HG03571 (cell line): Measurements from ENCODE around the gene ARHGAP15.
A peak's percentile ranks its signal among the peaks of the same experiment; 100 is the strongest.

ENCODE experiments used
- ATAC-seq: cut with Tn5 transposase; IDR thresholded peaks from one replicate; pipeline ENCODE4 v1.9.1; 2021; ENCODE audit not compliant: unreplicated experiment

Gene ARHGAP15

GRCh38 chr2:143560724-143561123, 431.5 kb downstream of the ARHGAP15 start:
- ATAC-seq: no peak

- peak; percentile 95 for ATAC-seq
These were observed 435.2 kb downstream of the ARHGAP15 start for GRCh38 chr2:143564419-143564818.

- ATAC-seq: no peak
These were observed 442.5 kb downstream of the ARHGAP15 start for GRCh38 chr2:143571747-143572146.

GRCh38 chr2:143572421-143572820, 443.2 kb downstream of the ARHGAP15 start:
- no peak for ATAC-seq

GRCh38 chr2:143574069-143574468, 444.9 kb downstream of the ARHGAP15 start:
- ATAC-seq: no peak

- ATAC-seq: no peak
These were observed 446.1 kb downstream of the ARHGAP15 start for GRCh38 chr2:143575340-143575739.

- ATAC-seq: no peak
These were observed 448.3 kb downstream of the ARHGAP15 start for GRCh38 chr2:143577489-143577888.

GRCh38 chr2:143579456-143579855, 450.2 kb downstream of the ARHGAP15 start:
- ATAC-seq: no peak

- ATAC-seq: no peak
These were observed 451.9 kb downstream of the ARHGAP15 start for GRCh38 chr2:143581134-143581533.

- no peak for ATAC-seq
These were observed 453.0 kb downstream of the ARHGAP15 start for GRCh38 chr2:143582046-143582747.

- ATAC-seq: no peak
These were observed 455.7 kb downstream of the ARHGAP15 start for GRCh38 chr2:143584936-143585335.

GRCh38 chr2:143586119-143586518, 456.9 kb downstream of the ARHGAP15 start:
- no peak for ATAC-seq

GRCh38 chr2:143588746-143589145, 459.5 kb downstream of the ARHGAP15 start:
- ATAC-seq: no peak

- no peak for ATAC-seq
These were observed 464.9 kb downstream of the ARHGAP15 start for GRCh38 chr2:143594161-143594560.

GRCh38 chr2:143594745-143595144, 465.5 kb downstream of the ARHGAP15 start:
- no peak for ATAC-seq

- ATAC-seq: no peak
These were observed 470.9 kb downstream of the ARHGAP15 start for GRCh38 chr2:143600116-143600515.

GRCh38 chr2:143601828-143602227, 472.6 kb downstream of the ARHGAP15 start:
- ATAC-seq: no peak

GRCh38 chr2:143603035-143603655, 473.9 kb downstream of the ARHGAP15 start:
- ATAC-seq: no peak

- no peak for ATAC-seq
These were observed 474.8 kb downstream of the ARHGAP15 start for GRCh38 chr2:143603846-143604565.

GRCh38 chr2:143604566-143604959, 475.3 kb downstream of the ARHGAP15 start:
- ATAC-seq: no peak

GRCh38 chr2:143607231-143608062, 478.2 kb downstream of the ARHGAP15 start:
- no peak for ATAC-seq
